H1 (cell line): ENCODE measurements around the gene FLT4. TPM values are rescaled to one million over a fixed set of nuclear protein-coding genes. Genes with fewer than 3 reads are reported as not detected.

Experiments
- CTCF ChIA-PET: fragments of 300-600 bp; sonication (Branson Sonifier 250); formaldehyde crosslinking; loops from one replicate; lab custom pipeline; 2021; ENCODE audit not compliant: partially characterized antibody; lab: Charles Lee
- POLR2A ChIA-PET: fragments of 300-600 bp; sonication (Branson Sonifier 250); formaldehyde crosslinking; loops from one replicate; lab custom pipeline; 2021; ENCODE audit warnings: inconsistent platforms; ENCODE audit not compliant: partially characterized antibody; lab: Charles Lee
- DNase-seq, 2 experiments: peaks; one replicate each; pipeline versions ENCODE4 v3.0.0 to v3.0.0-alpha.2; 2010 to 2022; ENCODE audit warnings: low spot score in 2 of 2, low read depth in 1 of 2, mixed read lengths in 1 of 2
- FAIRE-seq: peaks from 2 replicates; lab custom pipeline; 2011; peaks lifted over from hg19 to GRCh38; lab: Jason Lieb, UNC
- H2AFZ ChIP-seq: 2 replicates; pipeline ENCODE4 v1.8.1; 2012; ENCODE audit warnings: low read length, inconsistent platforms
- H2AK5ac ChIP-seq: 2 replicates; pipeline ENCODE4 v1.6.1; 2013; ENCODE audit warnings: low read depth, low read length
- H2BK120ac ChIP-seq: replicated peaks from 2 replicates; pipeline ENCODE3; 2013; ENCODE audit warnings: low read depth, low read length, inconsistent platforms
- H2BK12ac ChIP-seq: 2 replicates; pipeline ENCODE4 v1.6.1; 2013; ENCODE audit warnings: low read depth, low read length
- H2BK15ac ChIP-seq: 2 replicates; pipeline ENCODE4 v1.6.1; 2013; ENCODE audit warnings: low read length
- H2BK20ac ChIP-seq: 2 replicates; pipeline ENCODE4 v1.6.1; 2013; ENCODE audit warnings: low read length
- H2BK5ac ChIP-seq: 2 replicates; pipeline ENCODE4 v1.6.1; 2013; ENCODE audit warnings: low read depth, low read length
- H3K14ac ChIP-seq: 2 replicates; pipeline ENCODE4 v1.6.1; 2013; ENCODE audit warnings: inconsistent platforms; ENCODE audit not compliant: insufficient read length
- H3K18ac ChIP-seq: 2 replicates; pipeline ENCODE4 v1.6.1; 2013; ENCODE audit warnings: low read length; ENCODE audit errors: extremely low read depth
- H3K23ac ChIP-seq: 2 replicates; pipeline ENCODE4 v1.6.1; 2013; ENCODE audit warnings: inconsistent platforms; ENCODE audit not compliant: insufficient read length
- H3K23me2 ChIP-seq: 2 replicates; pipeline ENCODE4 v1.6.1; 2013; ENCODE audit warnings: low read depth, low read length
- H3K27ac ChIP-seq: 2 replicates; pipeline ENCODE4 v1.6.1; 2011; ENCODE audit warnings: low read depth, low read length, inconsistent platforms
- H3K27me3 ChIP-seq, 4 experiments: replicated peaks in 1 of 4; 1 replicate in 1 of 4; 2 replicates in 3 of 4; pipeline versions ENCODE4 v1.6.1 to v1.8.1; 2011 to 2013; ENCODE audit warnings: low read length in 3 of 4, mild to moderate bottlenecking in 3 of 4, inconsistent platforms in 2 of 4, mixed read lengths in 2 of 4, moderate library complexity in 1 of 4; ENCODE audit not compliant: control insufficient read depth in 3 of 4, insufficient read depth in 3 of 4; ENCODE audit errors: extremely low read depth in 1 of 4
- H3K36me3 ChIP-seq, 4 experiments: 2 replicates each; pipeline versions ENCODE4 v1.6.1 to v1.8.1; 2011 to 2013; ENCODE audit warnings: mild to moderate bottlenecking in 4 of 4, low read length in 3 of 4, moderate library complexity in 2 of 4, control low read depth in 1 of 4, inconsistent platforms in 1 of 4; ENCODE audit not compliant: insufficient read depth in 4 of 4, control insufficient read depth in 2 of 4
- H3K4ac ChIP-seq: replicated peaks from 2 replicates; pipeline ENCODE3; 2013; ENCODE audit warnings: low read length, low read depth, mixed read lengths, inconsistent platforms; ENCODE audit not compliant: insufficient read length
- H3K4me1 ChIP-seq, 4 experiments: replicated peaks in 1 of 4; 1 replicate in 1 of 4; 2 replicates in 3 of 4; pipeline versions ENCODE4 v1.6.1 to v1.8.1; 2011 to 2013; ENCODE audit warnings: low read length in 3 of 4, inconsistent platforms in 2 of 4, mixed read lengths in 1 of 4; ENCODE audit not compliant: insufficient read depth in 4 of 4, control insufficient read depth in 3 of 4
- H3K4me2 ChIP-seq, 2 experiments: 2 replicates each; pipeline versions ENCODE4 v1.6.1 to v1.8.1; 2011 to 2013; ENCODE audit warnings: low read depth in 2 of 2, low read length in 2 of 2, control low read depth in 1 of 2, inconsistent platforms in 1 of 2, mild to moderate bottlenecking in 1 of 2; ENCODE audit not compliant: insufficient read depth in 1 of 2
- H3K4me3 ChIP-seq, 4 experiments: fragments of 200-600, 300-600 bp in 1 of 4; sonication (generic), shearing (Covaris generic), sonication (Bioruptor Twin) in 1 of 4; 2 replicates each; pipeline versions ENCODE4 v1.5.1 to v1.8.1; 2011 to 2016; ENCODE audit warnings: low read length in 4 of 4, low read depth in 3 of 4, control low read depth in 2 of 4, inconsistent platforms in 2 of 4, mild to moderate bottlenecking in 2 of 4, mixed read lengths in 1 of 4, moderate library complexity in 1 of 4; ENCODE audit not compliant: insufficient read depth in 2 of 4; ENCODE audit errors: extremely low read depth in 1 of 4
- H3K56ac ChIP-seq: replicated peaks from 2 replicates; pipeline ENCODE3; 2013; ENCODE audit warnings: low read depth, mild to moderate bottlenecking, mixed read lengths, low read length, inconsistent platforms; ENCODE audit not compliant: insufficient read length
- H3K79me1 ChIP-seq: 2 replicates; pipeline ENCODE4 v1.6.1; 2013; ENCODE audit warnings: low read depth, low read length, control low read depth
- H3K79me2 ChIP-seq, 2 experiments: 2 replicates each; pipeline versions ENCODE4 v1.6.1 to v1.8.1; 2012 to 2013; ENCODE audit warnings: low read length in 2 of 2, mild to moderate bottlenecking in 2 of 2, inconsistent platforms in 1 of 2; ENCODE audit not compliant: insufficient read depth in 2 of 2, control insufficient read depth in 1 of 2
- H3K9ac ChIP-seq, 4 experiments: replicated peaks in 1 of 4; 1 replicate in 1 of 4; 2 replicates in 3 of 4; pipeline versions ENCODE4 v1.6.1 to v1.8.1; 2011 to 2013; ENCODE audit warnings: low read depth in 3 of 4, low read length in 3 of 4, control low read depth in 2 of 4, mild to moderate bottlenecking in 2 of 4, moderate library complexity in 2 of 4, inconsistent platforms in 1 of 4; ENCODE audit errors: extremely low read depth in 1 of 4
- H3K9me3 ChIP-seq, 2 experiments: 2 replicates each; pipeline versions ENCODE4 v1.6.1 to v1.8.1; 2012 to 2013; ENCODE audit warnings: mild to moderate bottlenecking in 2 of 2, moderate library complexity in 2 of 2, control low read depth in 1 of 2, inconsistent platforms in 1 of 2, low read depth in 1 of 2, low read length in 1 of 2, mixed read lengths in 1 of 2; ENCODE audit not compliant: insufficient read depth in 2 of 2
- H4K20me1 ChIP-seq, 2 experiments: replicated peaks in 1 of 2; 2 replicates each; pipeline versions ENCODE3 to v1.8.1; 2011 to 2013; ENCODE audit warnings: inconsistent platforms in 2 of 2, low read length in 2 of 2, mild to moderate bottlenecking in 1 of 2; ENCODE audit not compliant: insufficient read depth in 2 of 2, control insufficient read depth in 1 of 2
- H4K5ac ChIP-seq: 2 replicates; pipeline ENCODE4 v1.6.1; 2013; ENCODE audit warnings: low read length, low read depth, mixed read lengths, inconsistent platforms; ENCODE audit not compliant: insufficient read length
- H4K8ac ChIP-seq: 2 replicates; pipeline ENCODE4 v1.8.0; 2013; ENCODE audit warnings: mild to moderate bottlenecking, moderate library complexity, low read length, inconsistent platforms; ENCODE audit not compliant: insufficient read depth; ENCODE audit errors: extremely low read depth
- H4K91ac ChIP-seq: replicated peaks from 2 replicates; pipeline ENCODE3; 2013; ENCODE audit warnings: low read length, mixed read lengths, inconsistent platforms; ENCODE audit not compliant: insufficient read length
- ASH2L ChIP-seq: fragments of 200-600, 300-600 bp; sonication (generic); IDR thresholded peaks from one replicate; pipeline ENCODE4 v1.7.1; 2017; ENCODE audit warnings: low read length
- CEBPB ChIP-seq: IDR thresholded peaks from 2 replicates; pipeline ENCODE4 v1.6.1; 2012; ENCODE audit warnings: low read depth, low read length
- KDM5A ChIP-seq: fragments of 200-600 bp; IDR thresholded peaks from 2 replicates; pipeline ENCODE4 v1.7.1; 2012; ENCODE audit warnings: mild to moderate bottlenecking, low read length, inconsistent platforms, mixed read lengths
- NANOG ChIP-seq: IDR thresholded peaks from 2 replicates; pipeline ENCODE4 v1.6.1; 2011; ENCODE audit warnings: low read length, low read depth, mild to moderate bottlenecking, inconsistent platforms; ENCODE audit not compliant: insufficient read depth, poor library complexity, severe bottlenecking
- NRF1 ChIP-seq: IDR thresholded peaks from 2 replicates; pipeline ENCODE4 v1.6.1; 2011; ENCODE audit warnings: mild to moderate bottlenecking, low read depth, low read length, improper control_type of control experiment
- RNF2 ChIP-seq: fragments of 200-900, 300-1000 bp; sonication (generic); IDR thresholded peaks from 2 replicates; pipeline ENCODE4 v1.7.1; 2016; ENCODE audit warnings: borderline replicate concordance, low read depth, mild to moderate bottlenecking, antibody characterized with exemption, low read length; ENCODE audit not compliant: poor library complexity, severe bottlenecking; ENCODE audit errors: missing control alignments
- SIN3A ChIP-seq, 2 experiments: IDR thresholded peaks in 1 of 2; conservative IDR thresholded peaks in 1 of 2; 2 replicates each; pipeline ENCODE4 v1.6.1; 2011 to 2012; ENCODE audit warnings: low read length in 2 of 2, improper control_type of control experiment in 1 of 2, low read depth in 1 of 2, mild to moderate bottlenecking in 1 of 2
- SIX5 ChIP-seq: IDR thresholded peaks from 2 replicates; pipeline ENCODE4 v1.6.1; 2011; ENCODE audit warnings: mild to moderate bottlenecking, low read depth, low read length
- TAF1 ChIP-seq: IDR thresholded peaks from 2 replicates; pipeline ENCODE4 v1.6.1; 2011; ENCODE audit warnings: mild to moderate bottlenecking, low read depth, low read length
- TEAD4 ChIP-seq: IDR thresholded peaks from 2 replicates; pipeline ENCODE4 v1.6.1; 2012; ENCODE audit warnings: low read depth, low read length, inconsistent platforms, mixed read lengths
- USF2 ChIP-seq: IDR thresholded peaks from 2 replicates; pipeline ENCODE4 v1.6.1; 2011; ENCODE audit warnings: low read length, improper control_type of control experiment
- YY1 ChIP-seq: IDR thresholded peaks from 2 replicates; pipeline ENCODE4 v1.6.1; 2011; ENCODE audit warnings: low read depth, mild to moderate bottlenecking, low read length
- WGBS, 2 experiments: shearing (Covaris generic) in 1 of 2; methylation state at CpG; one replicate each; pipeline versions ENCODE4 v1.1.6 to v1.1.7; 2013 to 2015; ENCODE audit warnings: low lambda C conversion rate in 2 of 2, mixed read lengths in 2 of 2, inconsistent platforms in 1 of 2, low coverage in 1 of 2, missing lambda C conversion rate in 1 of 2; ENCODE audit not compliant: insufficient replicate concordance in 2 of 2, insufficient coverage in 1 of 2, insufficient read length in 1 of 2; ENCODE audit errors: extremely low coverage in 1 of 2, missing lambda C conversion rate in 1 of 2; 5-methylcytosine and 5-hydroxymethylcytosine counted together
- polyA plus RNA-seq, 7 experiments: library from polyadenylated mRNA; depleted of rRNA in 3 of 7; stranded (reverse) in 5 of 7; unstranded in 2 of 7; fragments of >200 nt in 5 of 7; fragments of 200-250 nt in 2 of 7; gene quantifications; 1 replicate in 5 of 7; 2 replicates in 1 of 7; 4 replicates in 1 of 7; pipeline versions ENCODE4 v1.2.1 to v1.2.3, GENCODE V29; 2011 to 2013; ENCODE audit warnings: missing spikeins in 2 of 7, mixed read lengths in 2 of 7
- total RNA-seq: library from RNA; stranded (reverse); fragmentation: NEBNext Ultra II Directional; extraction: Animal tissue kit (Norgen Biotek cat#: 25700); gene quantifications from 2 replicates; pipeline ENCODE4 v1.2.1, GENCODE V29; 2021

The FLT4 gene
- total and polyA plus RNA-seq, 2 of the 8 experiments (the other 6 are each of a cell fraction or from before 2014, with no cell fraction given), result 6.5 to 7.7 TPM

GRCh38 chr5:180607861-180608571 lies 41.4 kb downstream of the FLT4 start:
- H2BK20ac ChIP-seq, result no peak overlapping the region

More at GRCh38 chr5:180607861-180608571, 41.4 kb downstream of the FLT4 start:
- Histone ChIP-seq H2AK5ac (no peak overlapping the region), H3K4ac (no peak overlapping the region), H3K4me1 (no peaks in the 10 kb centered on the region; a peak in 2 of 7 replicates), H3K27me3 (no peaks in the 10 kb centered on the region), H4K20me1 (peaks cover 0 to 1% of the 10 kb centered on the region in 2 experiments), H3K23ac (no peak overlapping the region), H2BK15ac (no peak overlapping the region), H3K9me3 (no peaks in the 10 kb centered on the region), H4K5ac (no peak overlapping the region), H3K27ac (no peak overlapping the region; the same call in 1 of the 2 replicates), H3K79me2 (no peaks in the 10 kb centered on the region), H3K18ac (no peak overlapping the region), H2AFZ (no peak overlapping the region), H3K14ac (no peak overlapping the region), H4K8ac (no peak overlapping the region), H2BK12ac (no peak overlapping the region), H3K4me2 (no peak overlapping the region), H3K9ac (no peak overlapping the region), H3K4me3 (no peak overlapping the region), H2BK5ac (no peak overlapping the region), H3K79me1 (no peaks in the 10 kb centered on the region), H3K56ac (no peak overlapping the region), H3K23me2 (no peaks in the 10 kb centered on the region), H4K91ac (no peak overlapping the region), H3K36me3 (no peaks in the 10 kb centered on the region), H2BK120ac (no peak overlapping the region)
- no peak for DNase-seq
- ChIA-PET POLR2A (interaction anchor here (1.0 kb wide), 1 partner anchor 14 kb away, joined by 3 read pairs; no protein-coding TSS in a partner anchor), CTCF (interaction anchor here (1.0 to 7.4 kb wide), 4 partner anchors 13 to 89 kb away, joined by 3 to 52 read pairs (median 3); no protein-coding TSS in a partner anchor)
- TF ChIP-seq YY1, result no peak
- TF ChIP-seq SIN3A (conservative IDR thresholded peaks at IDR 0.05 in 1 of 2, IDR thresholded peaks at IDR 0.05 in 1 of 2; ENCODE audit: low read depth in 1 of 2, low read length in 2 of 2), result no peak
- TF ChIP-seq TEAD4, result no peak
- TF ChIP-seq ASH2L, result no peak
- TF ChIP-seq KDM5A, result no peak
- no peak for TF ChIP-seq TAF1
- no peak for TF ChIP-seq NRF1
- TF ChIP-seq CEBPB, result no peak
- TF ChIP-seq USF2, result no peak
- no peak for TF ChIP-seq NANOG
- no peak for TF ChIP-seq SIX5
- no peak for TF ChIP-seq RNF2
- WGBS, 2 experiments, result 80% methylated on average over 18 of the region's 18 CpGs; no CpG with 5 or more reads in 1 of the 2 experiments
- no peak for FAIRE-seq
